Measurements from ENCODE around the gene ZNF326. TPM values are rescaled to one million over a fixed set of nuclear protein-coding genes. Genes with fewer than 3 reads are reported as not detected.

Gene ZNF326
- polyA plus RNA-seq, 1 donor (not counting 4 experiments of a cell fraction or from before 2014, with no cell fraction given), result 22.7 TPM

DNA sequence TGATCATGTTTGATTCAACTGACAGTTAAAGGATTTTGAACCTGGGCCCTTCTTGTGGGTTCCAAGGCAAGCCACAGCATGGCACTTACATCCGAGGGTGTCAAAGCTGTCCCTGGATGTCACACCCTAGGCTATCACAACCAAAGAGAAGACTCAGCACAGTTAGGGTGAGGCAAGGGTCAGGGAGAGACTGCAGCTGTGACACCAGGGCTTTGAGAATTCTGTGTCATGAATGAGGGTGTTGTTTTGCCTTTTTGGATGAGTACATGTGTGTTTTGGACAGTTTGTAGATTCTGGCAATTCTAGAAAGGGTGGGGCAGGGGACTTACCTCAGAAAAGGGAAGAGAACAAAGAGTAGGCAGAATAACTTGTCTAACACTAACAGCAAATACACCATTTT lies 37.8 kb upstream of the ZNF326 start:
- H3K4me2 ChIP-seq (ENCODE audit: control insufficient read depth, extremely low read depth, insufficient read depth, low read depth, low read length), result peak overlapping the region; percentile 52
- no peak overlapping the region for H3K4me3 ChIP-seq (ENCODE audit: control insufficient read depth in 2 of 3, extremely low read depth in 1 of 3, insufficient read depth in 2 of 3, low read depth in 1 of 3, low read length in 3 of 3)
- H3K27ac ChIP-seq (ENCODE audit: control insufficient read depth, insufficient read depth, low read length), result no peak overlapping the region
- dilution Hi-C loops (cut with MboI; ENCODE audit: extremely low pct_ligation_motif_present, low sequenced_read_pairs), result no loop called here
- TF ChIP-seq, protein P1, sequence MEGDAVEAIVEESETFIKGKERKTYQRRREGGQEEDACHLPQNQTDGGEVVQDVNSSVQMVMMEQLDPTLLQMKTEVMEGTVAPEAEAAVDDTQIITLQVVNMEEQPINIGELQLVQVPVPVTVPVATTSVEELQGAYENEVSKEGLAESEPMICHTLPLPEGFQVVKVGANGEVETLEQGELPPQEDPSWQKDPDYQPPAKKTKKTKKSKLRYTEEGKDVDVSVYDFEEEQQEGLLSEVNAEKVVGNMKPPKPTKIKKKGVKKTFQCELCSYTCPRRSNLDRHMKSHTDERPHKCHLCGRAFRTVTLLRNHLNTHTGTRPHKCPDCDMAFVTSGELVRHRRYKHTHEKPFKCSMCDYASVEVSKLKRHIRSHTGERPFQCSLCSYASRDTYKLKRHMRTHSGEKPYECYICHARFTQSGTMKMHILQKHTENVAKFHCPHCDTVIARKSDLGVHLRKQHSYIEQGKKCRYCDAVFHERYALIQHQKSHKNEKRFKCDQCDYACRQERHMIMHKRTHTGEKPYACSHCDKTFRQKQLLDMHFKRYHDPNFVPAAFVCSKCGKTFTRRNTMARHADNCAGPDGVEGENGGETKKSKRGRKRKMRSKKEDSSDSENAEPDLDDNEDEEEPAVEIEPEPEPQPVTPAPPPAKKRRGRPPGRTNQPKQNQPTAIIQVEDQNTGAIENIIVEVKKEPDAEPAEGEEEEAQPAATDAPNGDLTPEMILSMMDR (optimal IDR thresholded peaks at IDR 0.05 in 1 of 3, IDR thresholded peaks at IDR 0.05 in 1 of 3, conservative IDR thresholded peaks at IDR 0.05 in 1 of 3; ENCODE audit: extremely low read depth in 1 of 3, insufficient read depth in 2 of 3, low read length in 3 of 3), result no peak
- TF ChIP-seq EZH2 (IDR thresholded peaks at IDR 0.05; ENCODE audit: low read length), result no peak
- no peaks in the 10 kb centered on the region for H3K79me2 ChIP-seq (ENCODE audit: control insufficient read depth, insufficient read depth, low read length)
- peaks cover 26% of the 10 kb centered on the region for H3K4me1 ChIP-seq (ENCODE audit: control insufficient read depth, extremely low read depth, insufficient read depth, low read length)
- peak overlapping the region; percentile 60 for H2AFZ ChIP-seq (ENCODE audit: control insufficient read depth, low read length)
- FAIRE-seq, result no peak
- H3K36me3 ChIP-seq (ENCODE audit: control insufficient read depth in 2 of 2, extremely low read depth in 1 of 2, insufficient read depth in 2 of 2, low read length in 2 of 2), result no peaks in the 10 kb centered on the region
- H3K9me1 ChIP-seq (ENCODE audit: control insufficient read depth, extremely low read depth, insufficient read depth, low read length), result no peaks in the 10 kb centered on the region
- no peaks in the 10 kb centered on the region for H4K20me1 ChIP-seq (ENCODE audit: control insufficient read depth, extremely low read depth, insufficient read depth, low read length)
- no peak overlapping the region for H3K9ac ChIP-seq (ENCODE audit: control insufficient read depth, extremely low read depth, insufficient read depth, low read length)
- H3K9me3 ChIP-seq (ENCODE audit: control insufficient read depth, low read depth, low read length), result no peaks in the 10 kb centered on the region
- no peaks in the 10 kb centered on the region for H3K27me3 ChIP-seq (ENCODE audit: control insufficient read depth, extremely low read depth, insufficient read depth, low read length)
- no peak for DNase-seq (ENCODE audit: low read depth, low spot score)

DNA sequence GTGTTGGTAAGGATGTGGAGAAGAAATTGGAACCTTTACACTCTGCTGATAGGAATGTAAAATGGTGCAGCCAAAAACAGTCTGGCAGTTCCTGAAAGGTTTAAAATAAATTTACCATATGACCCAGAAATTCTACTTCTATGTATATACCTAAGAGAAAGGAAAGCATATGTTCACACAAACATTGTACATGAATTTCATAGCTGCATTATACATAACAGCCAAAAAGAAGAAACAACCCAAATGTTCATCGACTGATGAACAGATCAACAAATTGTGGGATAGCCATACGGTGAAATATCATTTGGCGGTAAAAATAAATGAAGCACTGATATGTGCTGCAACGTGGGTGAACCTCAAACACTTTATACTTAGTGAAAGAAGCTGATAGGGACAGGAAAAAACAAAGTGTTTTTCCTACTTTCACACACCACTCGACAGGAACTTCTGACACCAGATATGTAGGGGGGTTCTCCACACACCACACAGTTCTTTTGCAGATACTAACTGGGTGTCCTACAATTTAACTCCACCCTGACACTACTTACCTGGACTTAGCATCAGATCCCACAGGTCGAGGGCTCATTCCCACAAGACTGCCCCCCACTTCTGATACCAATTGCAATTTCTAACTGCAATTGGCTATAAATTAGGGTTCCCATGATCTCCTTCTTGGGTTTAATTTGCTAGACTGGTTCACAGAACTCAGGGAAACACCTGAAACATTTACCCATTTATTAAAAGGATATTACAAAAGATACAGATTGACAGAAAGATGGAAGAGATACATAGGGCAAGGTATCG lies 35.9 kb upstream of the ZNF326 start:
- Histone ChIP-seq H3K9me1 (ENCODE audit: control insufficient read depth, extremely low read depth, insufficient read depth, low read length) (no peaks in the 10 kb centered on the region), H3K4me1 (ENCODE audit: control insufficient read depth, extremely low read depth, insufficient read depth, low read length) (peaks cover 13% of the 10 kb centered on the region), H3K9ac (ENCODE audit: control insufficient read depth, extremely low read depth, insufficient read depth, low read length) (no peak overlapping the region), H4K20me1 (ENCODE audit: control insufficient read depth, extremely low read depth, insufficient read depth, low read length) (no peaks in the 10 kb centered on the region), H3K4me2 (ENCODE audit: control insufficient read depth, extremely low read depth, insufficient read depth, low read depth, low read length) (no peak overlapping the region), H3K36me3 (ENCODE audit: control insufficient read depth in 2 of 2, extremely low read depth in 1 of 2, insufficient read depth in 2 of 2, low read length in 2 of 2) (no peaks in the 10 kb centered on the region), H3K27me3 (ENCODE audit: control insufficient read depth, extremely low read depth, insufficient read depth, low read length) (no peaks in the 10 kb centered on the region), H3K9me3 (ENCODE audit: control insufficient read depth, low read depth, low read length) (no peaks in the 10 kb centered on the region), H2AFZ (ENCODE audit: control insufficient read depth, low read length) (no peak overlapping the region), H3K27ac (ENCODE audit: control insufficient read depth, insufficient read depth, low read length) (no peak overlapping the region), H3K79me2 (ENCODE audit: control insufficient read depth, insufficient read depth, low read length) (no peaks in the 10 kb centered on the region), H3K4me3 (ENCODE audit: control insufficient read depth in 2 of 3, extremely low read depth in 1 of 3, insufficient read depth in 2 of 3, low read depth in 1 of 3, low read length in 3 of 3) (no peak overlapping the region)
- dilution Hi-C loops (cut with MboI; ENCODE audit: extremely low pct_ligation_motif_present, low sequenced_read_pairs), result no loop called here
- FAIRE-seq, result no peak
- DNase-seq (ENCODE audit: low read depth, low spot score), result no peak
- TF ChIP-seq EZH2 (IDR thresholded peaks at IDR 0.05; ENCODE audit: low read length), result no peak
- TF ChIP-seq, protein P1 (optimal IDR thresholded peaks at IDR 0.05 in 1 of 3, IDR thresholded peaks at IDR 0.05 in 1 of 3, conservative IDR thresholded peaks at IDR 0.05 in 1 of 3; ENCODE audit: extremely low read depth in 1 of 3, insufficient read depth in 2 of 3, low read length in 3 of 3), result no peak

Data from keratinocyte (primary cell).